ENCODE results near the gene GAST.

DNA sequence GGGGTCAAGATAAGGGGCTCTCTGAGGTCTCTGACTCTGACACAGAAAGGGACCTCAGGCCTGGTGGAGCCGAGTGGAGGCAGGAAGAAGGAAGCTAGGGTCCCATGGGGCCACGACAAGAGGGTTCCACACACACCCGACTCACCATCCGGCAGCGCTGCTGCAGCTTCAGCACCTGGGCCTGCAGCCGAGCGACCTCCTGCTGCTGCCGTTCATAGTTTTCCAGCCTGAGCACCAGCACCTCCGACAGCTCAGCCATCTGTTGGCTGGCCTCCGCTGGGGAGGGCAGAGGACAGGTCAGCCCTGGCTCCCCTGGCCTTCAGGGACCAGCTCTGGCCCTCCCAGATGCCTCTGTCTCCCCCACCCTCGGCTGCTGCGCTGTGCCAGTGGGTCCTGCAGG is 15.9 kb downstream of the GAST start:
- TF ChIP-seq, protein P1, sequence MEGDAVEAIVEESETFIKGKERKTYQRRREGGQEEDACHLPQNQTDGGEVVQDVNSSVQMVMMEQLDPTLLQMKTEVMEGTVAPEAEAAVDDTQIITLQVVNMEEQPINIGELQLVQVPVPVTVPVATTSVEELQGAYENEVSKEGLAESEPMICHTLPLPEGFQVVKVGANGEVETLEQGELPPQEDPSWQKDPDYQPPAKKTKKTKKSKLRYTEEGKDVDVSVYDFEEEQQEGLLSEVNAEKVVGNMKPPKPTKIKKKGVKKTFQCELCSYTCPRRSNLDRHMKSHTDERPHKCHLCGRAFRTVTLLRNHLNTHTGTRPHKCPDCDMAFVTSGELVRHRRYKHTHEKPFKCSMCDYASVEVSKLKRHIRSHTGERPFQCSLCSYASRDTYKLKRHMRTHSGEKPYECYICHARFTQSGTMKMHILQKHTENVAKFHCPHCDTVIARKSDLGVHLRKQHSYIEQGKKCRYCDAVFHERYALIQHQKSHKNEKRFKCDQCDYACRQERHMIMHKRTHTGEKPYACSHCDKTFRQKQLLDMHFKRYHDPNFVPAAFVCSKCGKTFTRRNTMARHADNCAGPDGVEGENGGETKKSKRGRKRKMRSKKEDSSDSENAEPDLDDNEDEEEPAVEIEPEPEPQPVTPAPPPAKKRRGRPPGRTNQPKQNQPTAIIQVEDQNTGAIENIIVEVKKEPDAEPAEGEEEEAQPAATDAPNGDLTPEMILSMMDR (IDR thresholded peaks at IDR 0.05; ENCODE audit: low read length) = no peak
- no peak for TF ChIP-seq EZH2 (IDR thresholded peaks at IDR 0.05; ENCODE audit: borderline replicate concordance, low read length)

Measured in OCI-LY1 (cell line).